BJ (cell line): ENCODE data around the gene TFEB. TPM values are rescaled to one million over a fixed set of nuclear protein-coding genes. Genes with fewer than 3 reads are reported as not detected.

Experiments used
- CTCF ChIA-PET: fragments of 350-600 bp; formaldehyde crosslinking; extraction: SDS; loops from one replicate; lab custom pipeline; 2021; ENCODE audit warnings: antibody characterized with exemption, inconsistent platforms; lab: Yijun Ruan, JAX
- POLR2A ChIA-PET: fragments of 300-600 bp; sonication (Branson Sonifier 250); formaldehyde crosslinking; extraction: SDS; loops from one replicate; lab custom pipeline; 2021; ENCODE audit warnings: antibody characterized with exemption; lab: Charles Lee
- DNase-seq: peaks from one replicate; pipeline ENCODE4 v3.0.0-alpha.2; 2011; ENCODE audit warnings: low read depth
- H3K27me3 ChIP-seq: 2 replicates; pipeline ENCODE4 v1.6.0; 2011; ENCODE audit warnings: low read length; ENCODE audit not compliant: control insufficient read depth, insufficient read depth
- H3K36me3 ChIP-seq: 2 replicates; pipeline ENCODE4 v1.5.1; 2011; ENCODE audit warnings: low read length; ENCODE audit not compliant: control insufficient read depth, insufficient read depth
- H3K4me3 ChIP-seq: 2 replicates; pipeline ENCODE4 v1.5.1; 2011; ENCODE audit warnings: low read depth, mild to moderate bottlenecking, control low read depth, low read length
- CTCF ChIP-seq: IDR thresholded peaks from 2 replicates; pipeline ENCODE4 v1.5.1; 2011; ENCODE audit warnings: low read depth, mild to moderate bottlenecking, control low read depth, inconsistent platforms, low read length, moderate library complexity; ENCODE audit not compliant: insufficient read depth
- polyA plus RNA-seq: library from polyadenylated mRNA; depleted of rRNA; stranded (reverse); fragments of >200 nt; gene quantifications from 2 replicates; pipeline ENCODE4 v1.2.3, GENCODE V29; 2011

Gene TFEB
- polyA plus RNA-seq, 1 experiment = 21.9 TPM

DNA sequence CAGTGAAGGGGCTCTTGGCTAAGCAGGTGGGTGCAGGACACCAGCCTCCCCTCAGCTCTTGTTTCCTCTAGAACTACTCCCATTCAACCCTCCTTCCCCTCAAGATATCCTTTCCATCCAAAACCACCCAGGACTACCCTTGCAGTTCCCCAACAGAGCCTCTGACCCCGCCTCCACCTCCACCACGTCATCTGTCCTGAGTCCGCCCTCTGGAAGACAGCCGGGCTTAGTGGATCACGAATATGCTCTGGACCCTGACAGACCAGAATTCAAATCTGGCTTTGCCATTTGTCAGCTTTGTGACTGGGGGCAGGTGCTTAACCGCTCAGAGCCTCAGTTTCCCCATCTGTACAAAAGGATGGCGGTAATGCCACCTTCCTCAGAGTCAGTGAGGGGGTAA, 31.4 kb downstream of the TFEB start:
- no peak for TF ChIP-seq CTCF
- no peaks in the 10 kb centered on the region; the same call in 1 of the 2 replicates for H3K36me3 ChIP-seq
- ChIA-PET POLR2A (no interaction called here), CTCF (interaction anchor here (1.9 to 4.0 kb wide), 2 partner anchors 13 to 336 kb away, joined by 5 to 29 read pairs; no protein-coding TSS in a partner anchor)
- no peak for DNase-seq
- H3K4me3 ChIP-seq = no peak overlapping the region
- no peaks in the 10 kb centered on the region for H3K27me3 ChIP-seq

DNA sequence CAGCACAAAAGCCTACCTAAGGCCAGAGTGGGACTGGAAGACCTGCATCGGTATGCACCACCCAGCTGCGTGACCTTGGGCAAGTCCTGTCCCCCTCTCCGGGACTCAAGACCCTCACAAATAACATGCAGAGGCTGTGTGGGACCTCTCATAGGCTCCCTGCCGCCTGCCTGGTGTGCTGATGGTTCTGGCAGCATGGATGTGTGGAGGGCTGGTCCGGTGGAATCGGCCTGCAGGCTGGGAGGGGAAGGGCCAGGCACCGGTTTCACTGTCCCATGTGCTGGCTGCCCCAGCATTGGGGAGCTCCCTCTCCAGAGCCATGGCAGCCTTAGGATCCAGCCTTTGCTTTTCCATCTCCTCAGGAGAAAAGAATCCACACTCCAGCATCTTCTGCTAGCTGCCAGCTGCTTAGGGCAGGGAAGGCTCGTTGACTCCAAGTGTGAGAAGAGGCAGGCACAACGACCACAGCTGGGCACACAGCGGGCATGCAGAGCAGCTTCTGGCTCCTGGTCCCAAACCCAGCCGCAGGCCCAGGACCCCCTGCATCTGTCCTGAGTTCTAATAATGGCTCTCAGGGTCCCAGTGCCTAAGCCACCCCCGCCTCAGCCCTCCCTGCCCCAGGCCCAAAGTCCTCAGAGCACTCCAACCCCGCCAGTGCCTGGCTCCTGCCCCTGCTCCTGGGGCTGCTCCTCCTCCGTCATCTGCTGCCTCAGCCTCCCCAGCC, 32.5 kb downstream of the TFEB start:
- TF ChIP-seq CTCF = no peak
- no peaks in the 10 kb centered on the region for H3K27me3 ChIP-seq
- no peak overlapping the region for H3K4me3 ChIP-seq
- no peak for DNase-seq
- no peaks in the 10 kb centered on the region; the same call in 1 of the 2 replicates for H3K36me3 ChIP-seq
- POLR2A ChIA-PET = no interaction called here
- CTCF ChIA-PET = interaction anchor here (1.1 kb wide), 1 partner anchor 74 kb away, joined by 4 read pairs; no protein-coding TSS in a partner anchor

- no peaks in the 10 kb centered on the region; the same call in 1 of the 2 replicates for H3K36me3 ChIP-seq
- POLR2A ChIA-PET = no interaction called here
- CTCF ChIA-PET = no interaction called here
- TF ChIP-seq CTCF = no peak
- DNase-seq = no peak
- no peak overlapping the region for H3K4me3 ChIP-seq
- H3K27me3 ChIP-seq = no peaks in the 10 kb centered on the region
Measured at GRCh38 chr6:41702089-41702745, 33.2 kb downstream of the TFEB start.

GRCh38 chr6:41700463-41701347, 34.7 kb downstream of the TFEB start:
- CTCF ChIA-PET = interaction anchor here (1.1 to 1.7 kb wide), 2 partner anchors 17 to 34 kb away, joined by 4 to 5 read pairs; partner anchors contain the start of gene TFEB
- TF ChIP-seq CTCF = no peak
- no peaks in the 10 kb centered on the region for H3K27me3 ChIP-seq
- no peak overlapping the region for H3K4me3 ChIP-seq
- POLR2A ChIA-PET = no interaction called here
- no peak for DNase-seq
- no peaks in the 10 kb centered on the region; the same call in 1 of the 2 replicates for H3K36me3 ChIP-seq
